Activated CD4-positive, alpha-beta T cell treated with anti-CD3 and anti-CD28 coated beads for 4 hours (primary cell): ENCODE measurements around the gene WDR82.

Source experiments
- DNase-seq, 2 donors: peaks; one replicate each; pipeline ENCODE4 v3.0.0-alpha.2; 2020

The WDR82 gene, protein sequence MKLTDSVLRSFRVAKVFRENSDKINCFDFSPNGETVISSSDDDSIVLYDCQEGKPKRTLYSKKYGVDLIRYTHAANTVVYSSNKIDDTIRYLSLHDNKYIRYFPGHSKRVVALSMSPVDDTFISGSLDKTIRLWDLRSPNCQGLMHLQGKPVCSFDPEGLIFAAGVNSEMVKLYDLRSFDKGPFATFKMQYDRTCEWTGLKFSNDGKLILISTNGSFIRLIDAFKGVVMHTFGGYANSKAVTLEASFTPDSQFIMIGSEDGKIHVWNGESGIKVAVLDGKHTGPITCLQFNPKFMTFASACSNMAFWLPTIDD

DNA sequence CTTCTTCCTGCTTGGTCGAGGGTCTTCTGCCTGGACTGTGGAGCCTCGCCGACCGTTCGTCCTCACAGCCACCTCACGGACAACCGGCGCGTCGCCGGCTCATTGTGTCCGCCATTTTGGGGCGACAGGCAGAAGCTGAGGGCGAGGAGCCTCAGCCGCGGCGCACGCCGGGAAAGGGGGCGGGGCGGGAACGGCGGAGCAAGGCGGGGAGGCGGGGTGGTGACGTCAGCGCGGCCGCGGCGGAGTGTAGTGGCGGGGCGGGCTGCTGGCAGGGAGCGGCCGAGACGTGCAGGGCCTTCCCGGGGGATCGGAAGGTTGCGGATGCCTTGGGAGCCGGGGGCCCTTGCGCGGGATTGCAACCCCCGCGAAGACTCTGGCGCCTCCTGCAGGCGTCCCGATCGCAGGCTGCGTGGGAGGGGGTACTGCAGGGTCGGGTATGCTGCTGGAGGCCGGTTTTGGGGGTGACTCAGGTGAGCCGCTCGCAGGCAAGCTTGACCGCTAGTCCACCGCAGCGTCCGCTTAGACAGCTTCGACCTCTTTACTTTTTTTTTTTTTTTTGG is at the start of gene WDR82:
Gene WDR82 (minus strand): TSS at position 140 of the 560 bp plus-strand sequence. CDS start 288 bp downstream, outside the sequence.
- DNase-seq, result peak; percentile 98

GRCh38 chr3:52327486-52328290 is 49.2 kb upstream of the WDR82 start:
- DNase-seq, result no peak

DNA sequence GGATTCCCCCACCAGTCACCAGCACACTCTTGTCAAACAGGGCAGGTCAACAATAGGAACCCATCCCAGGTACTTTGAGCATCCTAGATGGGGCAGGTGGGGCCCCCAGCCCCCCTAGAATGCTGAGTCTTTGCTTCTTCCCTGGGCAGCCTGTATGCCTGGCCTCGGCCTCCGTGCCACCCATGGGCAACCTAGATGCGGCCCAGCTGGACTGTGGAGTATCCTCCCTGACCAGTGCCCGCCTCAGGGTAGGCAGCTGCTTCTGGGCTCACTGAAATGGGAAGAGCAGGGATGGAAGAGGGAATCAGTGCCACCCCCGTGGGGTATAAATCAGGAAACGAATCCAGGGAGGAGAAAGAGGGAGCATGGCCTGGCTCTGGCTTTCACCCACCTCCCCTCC is 48.5 kb upstream of the WDR82 start:
- DNase-seq, result no peak

- DNase-seq, result no peak
Measured at GRCh38 chr3:52325686-52326085, 47.2 kb upstream of the WDR82 start.

DNA sequence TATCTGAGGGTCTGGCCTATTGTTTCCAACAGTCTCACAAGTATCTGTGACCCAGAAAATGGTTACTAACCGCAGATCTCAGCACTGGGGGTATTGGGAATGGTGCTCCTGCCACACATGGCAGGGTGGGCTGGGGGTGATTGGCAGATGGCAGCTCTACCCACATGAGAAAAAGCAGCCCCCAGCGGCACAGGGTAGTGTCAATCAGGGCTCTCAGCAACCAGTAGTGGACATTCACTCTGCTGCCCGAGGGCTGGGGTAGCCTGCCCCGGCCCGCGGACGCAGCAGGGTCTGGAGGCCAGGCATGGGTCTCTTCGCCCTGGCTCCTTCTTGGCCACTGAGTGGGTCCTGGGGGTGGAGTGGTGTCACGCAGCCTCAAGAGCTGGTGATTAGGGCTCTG is 46.2 kb upstream of the WDR82 start:
- no peak for DNase-seq

GRCh38 chr3:52323526-52324295 is 45.3 kb upstream of the WDR82 start:
- no peak for DNase-seq

GRCh38 chr3:52322466-52322865 is 44.0 kb upstream of the WDR82 start:
- DNase-seq, result no peak

DNA sequence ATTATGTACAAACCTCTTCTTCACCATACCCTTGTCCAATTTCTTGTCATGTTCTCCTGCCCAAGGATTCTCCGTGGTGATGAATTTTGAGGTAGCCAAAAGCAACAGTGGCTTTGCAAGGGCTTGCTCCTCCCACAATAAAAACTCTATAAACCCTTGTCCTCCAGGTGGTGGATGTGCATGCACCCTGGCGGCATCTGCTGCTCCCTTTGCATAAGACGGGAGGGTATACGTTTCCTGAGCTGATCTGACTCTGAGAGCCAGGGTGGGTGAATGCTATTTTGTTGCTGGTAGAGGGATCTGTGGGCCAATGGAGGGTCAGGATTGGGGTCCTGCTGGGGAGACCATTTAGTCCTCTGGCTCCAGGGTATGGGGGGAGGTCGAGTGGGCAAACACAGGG is 43.0 kb upstream of the WDR82 start:
- no peak for DNase-seq

DNA sequence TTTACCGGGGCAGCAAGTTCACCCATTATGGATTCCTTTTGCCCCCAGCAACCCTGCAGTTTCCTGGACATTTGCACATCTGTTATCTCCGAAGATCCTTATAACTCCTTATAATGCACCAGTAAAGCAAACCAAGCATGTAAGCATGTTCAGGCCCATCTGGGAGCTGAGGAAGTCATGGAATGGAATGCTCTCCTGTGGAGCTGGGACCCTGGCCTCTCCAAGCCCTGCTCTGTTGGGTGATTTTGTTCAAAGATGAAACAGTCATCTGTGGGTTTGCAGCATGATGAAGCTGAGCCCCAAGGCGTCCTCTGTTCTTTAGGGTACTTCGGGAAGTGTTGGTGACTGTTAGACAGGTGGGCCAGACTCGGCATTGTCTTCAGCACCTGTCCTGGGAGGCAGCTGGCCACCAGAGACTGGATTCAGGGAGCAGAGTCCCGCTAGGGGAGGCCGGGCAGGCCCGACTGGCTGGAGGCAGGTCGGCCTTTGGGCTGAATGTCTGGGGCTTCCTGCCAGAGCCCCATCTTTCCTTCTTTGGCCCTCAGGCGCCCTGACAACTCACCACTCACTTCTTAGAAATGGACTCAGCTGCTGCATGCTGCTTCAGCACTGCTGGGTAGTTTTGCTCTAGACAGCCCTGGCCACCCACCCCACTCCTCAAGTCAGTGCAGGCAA is 41.6 kb upstream of the WDR82 start:
- DNase-seq, result no peak

DNA sequence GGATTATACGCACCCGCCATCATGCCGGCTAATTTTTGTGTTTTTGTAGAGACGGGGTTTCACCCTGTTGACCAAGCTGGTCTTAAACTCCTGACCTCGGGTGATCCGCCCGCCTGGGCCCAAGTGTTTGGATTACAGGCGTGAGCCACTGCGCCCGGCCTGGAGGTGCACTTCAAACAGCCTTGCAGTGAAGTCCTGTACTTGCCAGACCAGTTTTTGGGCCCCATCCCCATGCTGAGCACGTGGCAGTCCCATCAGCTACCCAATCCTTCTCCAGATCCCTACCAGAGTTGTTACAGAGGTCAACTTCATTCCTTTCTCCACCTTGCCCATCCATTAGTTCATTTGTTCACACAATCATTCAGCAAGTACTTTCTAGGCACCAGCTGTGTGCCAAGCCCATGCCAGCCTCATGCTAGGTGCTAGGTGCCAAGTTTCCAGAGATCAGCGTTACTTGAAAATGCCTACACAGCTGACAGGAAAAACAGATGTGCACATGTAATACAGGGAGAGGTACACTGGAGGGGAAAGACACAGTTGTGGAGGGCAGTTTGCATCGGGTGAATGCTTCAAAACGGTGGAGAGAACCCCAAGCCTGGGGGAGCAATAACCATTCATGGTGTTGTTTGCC is 39.9 kb upstream of the WDR82 start:
- DNase-seq, result no peak

DNA sequence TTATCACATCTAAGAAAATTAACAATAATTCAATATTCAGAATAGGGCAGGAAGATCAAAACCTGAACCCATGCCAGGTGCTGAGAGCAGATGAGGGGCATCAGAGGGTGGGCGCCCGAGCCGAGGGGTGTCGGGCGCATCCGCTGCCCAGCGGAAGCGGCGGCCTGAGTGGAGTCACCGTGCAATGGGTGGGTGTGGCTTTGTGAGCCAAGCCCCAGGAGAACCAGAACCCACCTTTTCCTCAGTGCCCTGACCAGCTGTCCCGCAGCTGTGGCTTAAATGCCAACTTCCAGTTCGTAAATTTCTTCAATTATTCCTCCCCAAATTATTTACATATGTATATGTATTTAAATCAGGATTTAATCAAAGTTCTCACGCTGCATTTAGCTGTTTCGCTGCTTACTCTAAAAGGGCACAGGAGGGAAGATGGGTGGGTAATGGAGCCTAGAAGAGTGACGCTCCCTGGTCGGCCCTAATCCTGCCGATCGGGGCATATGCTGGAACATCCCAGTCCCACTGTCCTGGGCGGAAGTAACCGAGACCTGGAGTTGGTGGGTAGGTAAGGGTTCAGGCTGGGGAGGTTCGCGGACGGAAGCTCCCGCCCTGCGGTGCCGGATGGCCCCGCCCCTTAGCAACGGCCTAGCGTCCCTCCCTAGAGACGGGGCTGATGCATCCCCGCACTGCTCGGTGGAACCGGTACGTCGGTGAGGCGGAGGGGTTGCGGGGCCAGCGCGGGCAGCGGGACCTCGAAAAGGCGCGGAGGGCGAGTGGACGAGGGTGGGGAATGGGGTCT is 39.0 kb upstream of the WDR82 start:
- DNase-seq, result peak; percentile 60 to 65

DNA sequence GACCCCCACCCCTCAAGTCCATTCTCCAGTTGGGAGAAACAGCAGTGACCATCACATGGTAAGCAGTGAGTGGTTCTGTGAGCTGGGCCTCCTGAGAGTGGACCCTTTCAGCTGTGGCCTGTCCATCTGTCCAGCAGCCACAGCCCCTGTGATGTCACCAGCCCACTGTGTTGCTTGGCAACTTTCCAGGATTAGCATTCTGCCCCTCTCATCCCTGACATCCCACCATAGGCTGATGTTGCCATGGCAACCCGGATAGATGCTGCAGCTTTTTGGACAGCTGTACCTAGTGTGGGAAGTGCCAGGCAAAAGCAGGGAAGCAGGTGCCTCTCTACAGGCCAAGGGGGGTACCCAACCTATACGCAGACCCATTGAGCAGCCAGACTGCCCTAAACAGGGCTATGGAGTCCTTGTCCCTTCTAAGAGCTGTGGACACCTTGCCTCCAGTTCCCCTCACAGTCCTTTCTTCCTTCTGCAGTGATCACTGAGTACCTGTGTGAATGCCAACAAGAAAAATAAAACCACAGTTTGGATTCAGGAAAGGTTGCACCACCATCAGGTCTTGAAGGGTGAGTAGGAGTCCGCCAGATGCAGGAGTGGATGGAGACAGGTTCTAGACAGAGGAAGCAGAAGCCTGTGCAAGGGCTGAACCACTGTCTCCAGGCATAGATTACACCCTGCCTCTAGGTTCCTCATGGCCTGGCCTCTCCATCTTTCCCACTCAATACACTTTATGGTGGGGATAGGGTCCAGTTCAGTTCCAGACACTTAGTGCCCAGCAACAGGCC is 37.7 kb upstream of the WDR82 start, which contains the start of gene DNAH1:
Gene DNAH1 (plus strand): TSS at position 343 of the 788 bp plus-strand sequence. CDS start 6,124 bp downstream, outside the sequence.
- no peak for DNase-seq

- DNase-seq, result no peak
Measured at GRCh38 chr3:52315006-52315405, 36.6 kb upstream of the WDR82 start.

- no peak for DNase-seq
Measured at GRCh38 chr3:52314489-52314888, 36.0 kb upstream of the WDR82 start.

DNA sequence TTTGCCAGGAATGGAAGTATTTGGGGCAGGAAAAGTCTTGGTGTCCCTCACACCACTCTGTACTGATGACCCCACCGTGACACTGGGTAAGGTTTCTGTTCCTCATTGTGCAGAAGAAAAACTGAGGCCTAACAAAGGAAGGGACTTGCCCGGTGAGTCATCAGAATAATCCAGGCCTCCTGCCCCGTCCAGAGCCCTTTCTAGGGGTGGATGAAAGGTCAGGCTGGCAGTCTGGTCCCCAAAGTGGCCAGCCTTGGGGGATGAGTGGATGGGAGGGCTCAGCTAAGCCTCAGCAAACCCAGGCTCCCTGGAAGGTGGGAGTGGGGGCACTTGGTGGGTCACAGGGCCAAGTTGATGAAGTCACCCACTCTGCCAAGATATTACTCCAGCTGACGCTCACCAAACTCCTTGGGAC is 35.3 kb upstream of the WDR82 start:
- no peak for DNase-seq

DNA sequence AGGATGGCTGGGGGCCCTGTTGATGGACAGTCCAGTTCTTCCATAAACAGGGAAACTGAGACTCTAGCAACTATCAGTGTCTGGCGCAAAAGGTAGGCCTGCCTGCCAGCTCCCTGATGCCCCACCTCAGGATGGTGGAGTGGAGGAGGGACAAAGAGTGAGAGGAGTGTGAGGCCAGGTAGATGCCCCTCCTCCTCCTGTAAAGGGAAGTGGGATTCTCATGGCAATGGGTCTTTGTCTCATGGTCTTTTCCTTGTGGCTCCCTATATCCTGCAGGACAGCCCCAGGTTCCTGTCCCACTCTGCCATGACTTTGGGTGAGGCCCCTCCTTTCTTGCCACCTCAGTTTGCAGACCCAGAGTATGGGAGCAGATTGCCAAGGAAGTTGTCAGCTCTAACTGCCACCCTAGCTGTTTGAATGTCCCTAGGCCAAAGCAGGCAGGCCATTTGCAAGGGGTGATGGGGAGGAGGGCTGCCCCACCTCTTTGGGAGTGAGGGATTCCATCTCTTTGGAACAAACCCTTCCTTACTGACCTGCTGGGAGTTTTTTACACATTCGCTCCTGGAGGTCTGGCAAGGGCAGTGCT is 34.8 kb upstream of the WDR82 start:
- no peak for DNase-seq

DNA sequence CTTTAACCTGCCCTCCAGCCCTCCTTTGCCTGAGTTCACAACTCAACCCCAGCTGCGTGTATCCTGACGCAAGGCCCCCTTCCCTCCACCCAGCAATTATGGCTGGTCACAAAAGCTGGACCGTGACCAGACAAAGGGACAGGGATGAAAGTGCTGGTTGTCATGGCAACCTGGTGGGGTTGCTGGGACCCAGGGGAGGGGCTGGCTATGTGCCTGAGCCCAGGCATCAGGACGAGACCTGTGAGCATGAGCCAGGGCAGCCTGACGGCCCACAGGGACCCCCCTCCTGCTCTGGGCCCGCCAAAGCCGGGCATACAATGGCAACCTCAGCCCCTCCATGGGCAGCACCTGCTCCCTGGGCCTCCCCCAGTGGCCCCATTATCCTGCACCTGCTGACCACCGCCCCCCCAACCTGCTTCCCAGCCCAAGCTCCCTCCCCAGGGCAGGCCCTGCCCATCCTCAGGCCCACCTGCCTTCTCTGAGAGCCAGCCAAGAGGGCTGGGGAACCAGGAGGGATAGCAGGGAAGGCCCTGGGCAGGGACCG is 33.2 kb upstream of the WDR82 start:
- no peak for DNase-seq

GRCh38 chr3:52310861-52311575 is 32.6 kb upstream of the WDR82 start:
- DNase-seq, result peak; percentile 10 to 26

DNA sequence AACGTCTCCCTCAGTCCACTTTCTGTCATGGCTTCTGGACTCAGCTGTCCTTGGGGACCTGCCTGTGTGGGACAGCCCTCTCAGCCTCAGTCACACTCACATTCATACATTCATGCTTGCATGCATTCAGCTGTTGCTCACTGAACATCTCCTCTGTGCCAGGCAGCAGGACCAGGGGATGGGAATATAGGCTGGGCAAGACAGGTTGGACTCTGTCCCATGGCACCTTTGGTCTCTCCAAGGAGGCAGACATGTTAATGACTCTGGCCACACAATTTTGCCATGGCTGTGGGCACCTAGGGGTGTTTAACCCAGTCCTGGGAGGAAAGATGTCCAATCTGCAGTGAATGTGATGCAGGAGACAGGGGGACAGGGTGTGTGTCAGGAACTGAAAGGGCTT is 29.9 kb upstream of the WDR82 start:
- DNase-seq, result no peak
